Measurements from ENCODE around the gene NELL1.

The NELL1 gene

DNA sequence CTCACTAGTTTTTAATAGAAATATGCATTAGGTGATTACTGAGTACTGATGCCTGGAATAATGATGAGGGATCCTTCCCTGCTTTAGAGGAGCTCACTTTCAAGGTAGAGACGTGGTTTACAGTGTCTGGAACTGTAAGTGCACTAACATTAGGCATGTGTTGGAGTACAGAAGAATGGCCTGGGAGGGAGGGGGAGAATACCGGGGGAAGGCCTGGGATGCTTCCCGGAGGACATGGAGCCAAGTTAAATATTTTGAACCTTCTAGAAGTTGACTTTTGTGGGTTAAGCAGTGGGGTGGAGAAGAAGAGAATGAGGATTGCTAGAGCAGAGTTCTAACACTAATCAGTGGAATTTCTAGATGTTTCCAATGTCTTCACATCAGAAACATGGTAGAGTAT lies 261.6 kb downstream of the NELL1 start:
- Histone ChIP-seq H3K9ac (ENCODE audit: low read length) (no peak overlapping the region), H3K4me1 (ENCODE audit: control insufficient read depth in 1 of 2, insufficient read depth in 2 of 2, low read length in 2 of 2) (no peaks in the 10 kb centered on the region), H4K91ac (ENCODE audit: low read depth, low read length) (no peak overlapping the region), H3K27ac (ENCODE audit: low read depth, low read length) (no peak overlapping the region), H4K12ac (ENCODE audit: low read depth, low read length) (no peak overlapping the region), H2AK5ac (ENCODE audit: low read length) (no peak overlapping the region), H3K36me3 (ENCODE audit: control insufficient read depth in 1 of 2, insufficient read depth in 2 of 2, low read length in 2 of 2) (no peaks in the 10 kb centered on the region), H3K79me1 (ENCODE audit: low read length) (no peaks in the 10 kb centered on the region), H3K79me2 (ENCODE audit: control insufficient read depth, insufficient read depth, low read length, poor library complexity) (no peaks in the 10 kb centered on the region), H3K14ac (ENCODE audit: low read length) (no peak overlapping the region), H2BK12ac (ENCODE audit: low read length) (no peak overlapping the region), H2BK120ac (ENCODE audit: insufficient read depth, low read length, poor library complexity) (no peak overlapping the region), H3K9me3 (ENCODE audit: insufficient read depth, low read depth, low read length) (no peaks in the 10 kb centered on the region), H2BK5ac (ENCODE audit: low read depth, low read length, poor library complexity) (no peak overlapping the region), H3K4me2 (ENCODE audit: low read length) (no peak overlapping the region), H2AFZ (ENCODE audit: insufficient read depth, low read length, poor library complexity) (no peak overlapping the region), H4K8ac (ENCODE audit: low read depth, low read length) (no peak overlapping the region), H3K23ac (ENCODE audit: low read length) (no peak overlapping the region), H3K4me3 (ENCODE audit: low read depth, low read length) (no peak overlapping the region), H3K4ac (ENCODE audit: low read depth, low read length) (no peak overlapping the region), H3K18ac (ENCODE audit: low read length) (no peak overlapping the region), H3K27me3 (ENCODE audit: insufficient read depth, low read length) (no peaks in the 10 kb centered on the region)
- DNase-seq = no peak
- no CpG with 5 or more reads among the region's 3 CpGs for WGBS (ENCODE audit: extremely low coverage, insufficient coverage, insufficient read length)

DNA sequence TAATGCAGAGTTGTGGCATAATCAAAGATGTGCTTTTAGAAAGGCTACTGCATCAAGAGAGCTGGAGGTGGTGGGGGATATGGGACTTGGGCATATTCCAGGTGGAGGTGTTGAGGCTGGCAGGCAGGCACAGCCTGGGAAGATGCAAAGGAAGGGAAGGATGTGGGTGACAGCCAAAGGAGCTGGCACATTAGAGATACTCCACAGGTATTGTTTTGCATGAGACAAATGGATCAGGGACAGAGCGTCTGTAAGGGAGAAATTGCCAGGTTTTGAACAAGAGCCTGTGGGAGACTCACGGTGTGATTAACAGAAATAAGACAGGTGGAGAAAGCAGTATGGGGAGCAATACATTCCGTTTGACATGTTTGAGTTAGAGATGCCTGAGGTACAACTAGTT lies 263.7 kb downstream of the NELL1 start:
- no CpG with 5 or more reads among the region's 3 CpGs for WGBS (ENCODE audit: extremely low coverage, insufficient coverage, insufficient read length)
- Histone ChIP-seq H4K91ac (ENCODE audit: low read depth, low read length) (no peak overlapping the region), H3K18ac (ENCODE audit: low read length) (no peak overlapping the region), H3K14ac (ENCODE audit: low read length) (no peak overlapping the region), H3K36me3 (ENCODE audit: control insufficient read depth in 1 of 2, insufficient read depth in 2 of 2, low read length in 2 of 2) (no peaks in the 10 kb centered on the region), H2BK5ac (ENCODE audit: low read depth, low read length, poor library complexity) (no peak overlapping the region), H3K79me1 (ENCODE audit: low read length) (no peaks in the 10 kb centered on the region), H3K27ac (ENCODE audit: low read depth, low read length) (no peak overlapping the region), H3K23ac (ENCODE audit: low read length) (no peak overlapping the region), H4K8ac (ENCODE audit: low read depth, low read length) (no peak overlapping the region), H2BK12ac (ENCODE audit: low read length) (no peak overlapping the region), H2AK5ac (ENCODE audit: low read length) (no peak overlapping the region), H4K12ac (ENCODE audit: low read depth, low read length) (no peak overlapping the region), H3K4me3 (ENCODE audit: low read depth, low read length) (no peak overlapping the region), H3K4me1 (ENCODE audit: control insufficient read depth in 1 of 2, insufficient read depth in 2 of 2, low read length in 2 of 2) (no peaks in the 10 kb centered on the region), H2AFZ (ENCODE audit: insufficient read depth, low read length, poor library complexity) (no peak overlapping the region), H3K9ac (ENCODE audit: low read length) (no peak overlapping the region), H3K9me3 (ENCODE audit: insufficient read depth, low read depth, low read length) (no peaks in the 10 kb centered on the region), H2BK120ac (ENCODE audit: insufficient read depth, low read length, poor library complexity) (no peak overlapping the region), H3K27me3 (ENCODE audit: insufficient read depth, low read length) (no peaks in the 10 kb centered on the region), H3K79me2 (ENCODE audit: control insufficient read depth, insufficient read depth, low read length, poor library complexity) (no peaks in the 10 kb centered on the region), H3K4ac (ENCODE audit: low read depth, low read length) (no peak overlapping the region), H3K4me2 (ENCODE audit: low read length) (no peak overlapping the region)
- DNase-seq = no peak

DNA sequence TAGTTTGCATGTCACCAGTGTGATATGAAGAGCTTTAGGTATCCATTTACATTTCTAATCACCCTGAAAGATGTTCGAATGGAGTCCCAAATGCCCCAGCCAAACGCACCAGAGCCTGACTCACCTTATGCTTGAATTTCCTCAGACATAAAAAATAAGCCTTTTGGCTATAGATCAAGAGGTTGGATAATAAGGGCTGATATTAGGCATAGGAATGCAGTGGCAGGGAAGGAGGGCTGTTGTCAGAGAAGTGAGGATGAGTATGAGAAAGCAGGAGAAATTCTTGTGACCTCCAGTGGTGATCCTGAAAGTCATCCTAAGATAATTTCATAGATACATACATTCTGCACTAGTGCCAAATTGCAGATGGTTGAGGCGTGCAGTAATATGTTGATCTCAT lies 264.6 kb downstream of the NELL1 start:
- Histone ChIP-seq H2AFZ (ENCODE audit: insufficient read depth, low read length, poor library complexity) (no peak overlapping the region), H3K9ac (ENCODE audit: low read length) (no peak overlapping the region), H3K9me3 (ENCODE audit: insufficient read depth, low read depth, low read length) (no peaks in the 10 kb centered on the region), H2BK5ac (ENCODE audit: low read depth, low read length, poor library complexity) (no peak overlapping the region), H3K79me2 (ENCODE audit: control insufficient read depth, insufficient read depth, low read length, poor library complexity) (no peaks in the 10 kb centered on the region), H3K36me3 (ENCODE audit: control insufficient read depth in 1 of 2, insufficient read depth in 2 of 2, low read length in 2 of 2) (no peaks in the 10 kb centered on the region), H4K91ac (ENCODE audit: low read depth, low read length) (no peak overlapping the region), H4K8ac (ENCODE audit: low read depth, low read length) (no peak overlapping the region), H3K18ac (ENCODE audit: low read length) (no peak overlapping the region), H3K23ac (ENCODE audit: low read length) (no peak overlapping the region), H4K12ac (ENCODE audit: low read depth, low read length) (no peak overlapping the region), H3K14ac (ENCODE audit: low read length) (no peak overlapping the region), H3K27ac (ENCODE audit: low read depth, low read length) (no peak overlapping the region), H3K4me2 (ENCODE audit: low read length) (no peak overlapping the region), H3K79me1 (ENCODE audit: low read length) (no peaks in the 10 kb centered on the region), H2BK120ac (ENCODE audit: insufficient read depth, low read length, poor library complexity) (no peak overlapping the region), H3K4me1 (ENCODE audit: control insufficient read depth in 1 of 2, insufficient read depth in 2 of 2, low read length in 2 of 2) (no peaks in the 10 kb centered on the region), H3K27me3 (ENCODE audit: insufficient read depth, low read length) (no peaks in the 10 kb centered on the region), H2AK5ac (ENCODE audit: low read length) (no peak overlapping the region), H2BK12ac (ENCODE audit: low read length) (no peak overlapping the region), H3K4me3 (ENCODE audit: low read depth, low read length) (no peak overlapping the region), H3K4ac (ENCODE audit: low read depth, low read length) (no peak overlapping the region)
- no CpG with 5 or more reads among the region's 3 CpGs for WGBS (ENCODE audit: extremely low coverage, insufficient coverage, insufficient read length)
- DNase-seq = no peak

DNA sequence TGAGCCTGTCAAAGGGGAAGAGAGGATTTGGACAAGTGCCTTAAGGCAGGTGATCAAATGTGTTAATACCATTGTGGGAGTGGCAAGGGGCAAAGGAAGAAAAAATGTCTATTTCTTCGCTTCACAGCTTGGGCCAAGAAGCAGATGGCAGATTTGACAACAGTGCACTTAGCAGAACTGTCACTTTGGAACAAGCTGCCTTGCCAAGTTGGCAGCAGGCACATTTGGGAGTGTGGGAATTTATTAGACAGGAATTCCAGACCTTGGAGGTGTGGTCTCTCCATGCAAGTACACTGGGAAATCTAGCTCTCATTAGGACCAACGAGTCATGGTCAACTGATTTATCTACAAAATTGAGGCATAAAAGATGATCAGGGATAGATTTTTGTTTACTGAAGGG lies 265.1 kb downstream of the NELL1 start:
- WGBS (ENCODE audit: extremely low coverage, insufficient coverage, insufficient read length) = no CpG with 5 or more reads among the region's 2 CpGs
- no peak overlapping the region for H3K9ac ChIP-seq (ENCODE audit: low read length)
- no peak overlapping the region for H4K12ac ChIP-seq (ENCODE audit: low read depth, low read length)
- no peak overlapping the region for H3K23ac ChIP-seq (ENCODE audit: low read length)
- H3K79me2 ChIP-seq (ENCODE audit: control insufficient read depth, insufficient read depth, low read length, poor library complexity) = no peaks in the 10 kb centered on the region
- no peaks in the 10 kb centered on the region for H3K9me3 ChIP-seq (ENCODE audit: insufficient read depth, low read depth, low read length)
- H2BK5ac ChIP-seq (ENCODE audit: low read depth, low read length, poor library complexity) = no peak overlapping the region
- no peak overlapping the region for H2BK12ac ChIP-seq (ENCODE audit: low read length)
- no peak overlapping the region for H3K4ac ChIP-seq (ENCODE audit: low read depth, low read length)
- H3K79me1 ChIP-seq (ENCODE audit: low read length) = no peaks in the 10 kb centered on the region
- H3K18ac ChIP-seq (ENCODE audit: low read length) = no peak overlapping the region
- no peak overlapping the region for H3K4me3 ChIP-seq (ENCODE audit: low read depth, low read length)
- H4K91ac ChIP-seq (ENCODE audit: low read depth, low read length) = no peak overlapping the region
- H3K27me3 ChIP-seq (ENCODE audit: insufficient read depth, low read length) = no peaks in the 10 kb centered on the region
- no peak overlapping the region for H4K8ac ChIP-seq (ENCODE audit: low read depth, low read length)
- no peak overlapping the region for H3K14ac ChIP-seq (ENCODE audit: low read length)
- H2AFZ ChIP-seq (ENCODE audit: insufficient read depth, low read length, poor library complexity) = no peak overlapping the region
- H3K27ac ChIP-seq (ENCODE audit: low read depth, low read length) = no peak overlapping the region
- no peak for DNase-seq
- H2BK120ac ChIP-seq (ENCODE audit: insufficient read depth, low read length, poor library complexity) = no peak overlapping the region
- no peak overlapping the region for H2AK5ac ChIP-seq (ENCODE audit: low read length)
- no peaks in the 10 kb centered on the region for H3K36me3 ChIP-seq (ENCODE audit: control insufficient read depth in 1 of 2, insufficient read depth in 2 of 2, low read length in 2 of 2)
- no peak overlapping the region for H3K4me2 ChIP-seq (ENCODE audit: low read length)
- no peaks in the 10 kb centered on the region for H3K4me1 ChIP-seq (ENCODE audit: control insufficient read depth in 1 of 2, insufficient read depth in 2 of 2, low read length in 2 of 2)

Measured in trophoblast cell (in vitro differentiated cells and primary cell).